GM12878 (cell line): ENCODE data around the gene PLA2G4C. TPM values are rescaled to one million over a fixed set of nuclear protein-coding genes. Genes with fewer than 3 reads are reported as not detected.

ENCODE experiments used
- ATAC-seq: fragments of 200-7000 bp; cut with Tn5 transposase; 3 replicates; pipeline ENCODE4 v1.9.1; 2020; ENCODE audit warnings: mild to moderate bottlenecking, moderate library complexity
- BruUV-seq: library from RNA; stranded (reverse); fragments of 400-500 nt; replicated peaks from 2 replicates; lab custom pipeline; 2021; lab: Mats Ljungman, UMichigan
- CTCF ChIA-PET: fragments of 300-600 bp; sonication (Branson Sonifier 250); formaldehyde crosslinking; extraction: SDS; loops from one replicate; lab custom pipeline; 2021; ENCODE audit warnings: inconsistent platforms; lab: Yijun Ruan, JAX
- POLR2A ChIA-PET: fragments of 350-600 bp; formaldehyde crosslinking; extraction: SDS; loops from one replicate; lab custom pipeline; 2021; ENCODE audit warnings: inconsistent platforms; lab: Charles Lee
- RAD21 ChIA-PET: fragments of 300-600 bp; sonication (Branson Sonifier 250); formaldehyde crosslinking; loops from one replicate; lab custom pipeline; 2023; ENCODE audit warnings: antibody characterized with exemption; ENCODE audit not compliant: unreplicated experiment; lab: Charles Lee
- SMC1A ChIA-PET: fragments of 300-600 bp; sonication (Branson Sonifier 250); formaldehyde crosslinking; loops from one replicate; lab custom pipeline; 2023; ENCODE audit not compliant: unreplicated experiment, uncharacterized antibody; lab: Charles Lee
- DNase-seq: peaks from one replicate; pipeline ENCODE4 v3.0.0-alpha.2; 2011; ENCODE audit warnings: low read depth, low spot score
- FAIRE-seq: peaks from 3 replicates; lab custom pipeline; 2011; peaks lifted over from hg19 to GRCh38; lab: Jason Lieb, UNC
- H2AFZ ChIP-seq: 2 replicates; pipeline ENCODE4 v1.6.0; 2011; ENCODE audit warnings: low read depth, low read length, control low read depth; ENCODE audit not compliant: control insufficient read depth
- H3K27ac ChIP-seq: 2 replicates; pipeline ENCODE4 v1.5.1; 2011; ENCODE audit warnings: control low read depth; ENCODE audit not compliant: control insufficient read depth, insufficient read depth
- H3K27me3 ChIP-seq, 2 experiments: replicated peaks in 1 of 2; 2 replicates each; pipeline versions ENCODE4 v1.6.0 to v1.6.1; 2011; ENCODE audit warnings: low read length in 1 of 2; ENCODE audit not compliant: control insufficient read depth in 2 of 2, insufficient read depth in 2 of 2
- H3K36me3 ChIP-seq, 2 experiments: 2 replicates each; pipeline ENCODE4 v1.5.1; 2011; ENCODE audit warnings: low read length in 1 of 2; ENCODE audit not compliant: control insufficient read depth in 2 of 2, insufficient read depth in 2 of 2
- H3K4me1 ChIP-seq: 2 replicates; pipeline ENCODE4 v1.6.1; 2011; ENCODE audit warnings: mild to moderate bottlenecking, low read length, moderate library complexity, mixed read lengths; ENCODE audit not compliant: control insufficient read depth, insufficient read depth
- H3K4me2 ChIP-seq: 2 replicates; pipeline ENCODE4 v1.6.0; 2011; ENCODE audit warnings: control low read depth; ENCODE audit not compliant: control insufficient read depth, insufficient read depth
- H3K4me3 ChIP-seq: fragments of 200-600 bp; sonication (generic); 2 replicates; pipeline ENCODE4 v1.5.1; 2016
- H3K79me2 ChIP-seq: 2 replicates; pipeline ENCODE4 v1.6.0; 2011; ENCODE audit warnings: low read length; ENCODE audit not compliant: control insufficient read depth, insufficient read depth
- H3K9ac ChIP-seq: 2 replicates; pipeline ENCODE4 v1.8.0; 2011; ENCODE audit warnings: low read length, control low read depth, mixed read lengths; ENCODE audit not compliant: control insufficient read depth, insufficient read depth
- H3K9me3 ChIP-seq: replicated peaks from 3 replicates; pipeline ENCODE4 v1.5.1; 2011; ENCODE audit warnings: mild to moderate bottlenecking, low read length; ENCODE audit not compliant: control insufficient read depth, insufficient read depth
- H4K20me1 ChIP-seq: 2 replicates; pipeline ENCODE4 v1.6.0; 2011; ENCODE audit not compliant: control insufficient read depth, insufficient read depth
- BCL11A ChIP-seq: IDR thresholded peaks from 2 replicates; pipeline ENCODE4 v1.6.1; 2011; ENCODE audit warnings: low read depth, low read length
- BHLHE40 ChIP-seq, 2 experiments: fragments of 450-650 bp in 1 of 2; IDR thresholded peaks; 2 replicates each; pipeline ENCODE4 v1.6.1; 2011 to 2017; ENCODE audit warnings: low read depth in 2 of 2, borderline replicate concordance in 1 of 2, improper control_type of control experiment in 1 of 2, low read length in 1 of 2, mild to moderate bottlenecking in 1 of 2
- E2F4 ChIP-seq: IDR thresholded peaks from 2 replicates; pipeline ENCODE4 v1.6.1; 2012; ENCODE audit warnings: low read depth, low read length, improper control_type of control experiment
- JUND ChIP-seq: IDR thresholded peaks from 2 replicates; pipeline ENCODE4 v1.6.1; 2012; ENCODE audit warnings: low read depth, mild to moderate bottlenecking, low read length, improper control_type of control experiment, moderate library complexity
- LARP7 ChIP-seq: fragments of 450-650 bp; IDR thresholded peaks from 2 replicates; pipeline ENCODE4 v1.6.1; 2017; ENCODE audit warnings: mild to moderate bottlenecking
- MEF2A ChIP-seq: IDR thresholded peaks from 2 replicates; pipeline ENCODE4 v1.6.1; 2011; ENCODE audit warnings: low read depth, mild to moderate bottlenecking, low read length, moderate library complexity; ENCODE audit not compliant: insufficient read depth
- RCOR1 ChIP-seq: conservative IDR thresholded peaks from 2 replicates; pipeline ENCODE4 v1.6.1; 2012; ENCODE audit warnings: low read depth, low read length, improper control_type of control experiment
- SMAD1 ChIP-seq: fragments of 450-650 bp; IDR thresholded peaks from 2 replicates; pipeline ENCODE4 v1.6.1; 2018; ENCODE audit warnings: mild to moderate bottlenecking, low read depth; ENCODE audit not compliant: partially characterized antibody
- SUZ12 ChIP-seq: fragments of 200-600 bp; sonication (generic); IDR thresholded peaks from one replicate; pipeline ENCODE4 v1.6.1; 2018; ENCODE audit warnings: antibody characterized with exemption, mild to moderate bottlenecking; ENCODE audit not compliant: unreplicated experiment
- YBX1 ChIP-seq: fragments of 450-650 bp; IDR thresholded peaks from 2 replicates; pipeline ENCODE4 v1.6.1; 2016; ENCODE audit warnings: antibody characterized with exemption
- ZNF217 ChIP-seq: fragments of 450-650 bp; IDR thresholded peaks from 2 replicates; pipeline ENCODE4 v1.6.1; 2017; ENCODE audit warnings: antibody characterized with exemption, mild to moderate bottlenecking
- ZNF384 ChIP-seq: IDR thresholded peaks from 2 replicates; pipeline ENCODE4 v1.6.1; 2012; ENCODE audit warnings: low read depth, mild to moderate bottlenecking, low read length, improper control_type of control experiment, borderline replicate concordance
- WGBS: methylation state at CpG from one replicate; pipeline ENCODE4 v1.1.6; 2016; ENCODE audit warnings: low lambda C conversion rate; ENCODE audit not compliant: insufficient replicate concordance, insufficient coverage; ENCODE audit errors: missing lambda C conversion rate; 5-methylcytosine and 5-hydroxymethylcytosine counted together
- in situ Hi-C: fragments of 300-500 bp; cut with MboI; formaldehyde crosslinking; loops from 9 replicates; pipeline ENCODE4 v1.14.3; 2018; ENCODE audit warnings: mixed read lengths
- intact Hi-C: fragments of 100-400 bp; cut with micrococcal nuclease; formaldehyde crosslinking; loops from one replicate; pipeline ENCODE4 v1.14.2; 2022; ENCODE audit not compliant: unreplicated experiment
- polyA plus RNA-seq, 11 experiments: library from polyadenylated mRNA; depleted of rRNA in 4 of 11; unstranded in 6 of 11; stranded (reverse) in 5 of 11; fragments of >200 nt; fragmentation: Nextera tagmentation in 4 of 11; fragmentation: Illumina TruSeq in 1 of 11; extraction: Ambion mirVana in 4 of 11; extraction: Trizol in 1 of 11; gene quantifications; 1 replicate in 1 of 11; 2 replicates in 10 of 11; pipeline versions ENCODE4 v1.2.1 to v1.2.3, GENCODE V29; 2011 to 2016; ENCODE audit warnings: inconsistent platforms in 2 of 11, missing spikeins in 2 of 11, low read depth in 1 of 11
- total RNA-seq, 4 experiments: library from RNA; depleted of rRNA in 3 of 4; stranded (reverse); fragments of >200 nt in 3 of 4; fragmentation: Illumina TruSeq in 1 of 4; extraction: Trizol in 1 of 4; gene quantifications; 2 replicates each; pipeline versions ENCODE4 v1.2.1 to v1.2.3, GENCODE V29; 2013 to 2021
- TF ChIP-seq, protein P1 (sequence below): fragments of 450-650 bp; formaldehyde crosslinking; IDR thresholded peaks from 2 replicates; pipeline ENCODE4 v1.5.0; 2022; ENCODE audit warnings: mild to moderate bottlenecking, missing genetic modification characterization
- TF ChIP-seq, protein P2 (sequence below), 3 experiments: IDR thresholded peaks in 2 of 3; conservative IDR thresholded peaks in 1 of 3; 2 replicates each; pipeline ENCODE4 v1.5.1; 2011; ENCODE audit warnings: low read depth in 3 of 3, low read length in 3 of 3, mild to moderate bottlenecking in 3 of 3, control low read depth in 2 of 3, moderate library complexity in 2 of 3, inconsistent platforms in 1 of 3, mixed read lengths in 1 of 3; ENCODE audit not compliant: control insufficient read depth in 2 of 3, insufficient read depth in 1 of 3; ENCODE audit errors: extremely low read depth in 1 of 3

PLA2G4C gene
- total and polyA plus RNA-seq, 10 of the 15 experiments (the other 5 are each of a cell fraction or from before 2014, with no cell fraction given), result 0.53 to 3.6 (median 1.1) TPM

DNA sequence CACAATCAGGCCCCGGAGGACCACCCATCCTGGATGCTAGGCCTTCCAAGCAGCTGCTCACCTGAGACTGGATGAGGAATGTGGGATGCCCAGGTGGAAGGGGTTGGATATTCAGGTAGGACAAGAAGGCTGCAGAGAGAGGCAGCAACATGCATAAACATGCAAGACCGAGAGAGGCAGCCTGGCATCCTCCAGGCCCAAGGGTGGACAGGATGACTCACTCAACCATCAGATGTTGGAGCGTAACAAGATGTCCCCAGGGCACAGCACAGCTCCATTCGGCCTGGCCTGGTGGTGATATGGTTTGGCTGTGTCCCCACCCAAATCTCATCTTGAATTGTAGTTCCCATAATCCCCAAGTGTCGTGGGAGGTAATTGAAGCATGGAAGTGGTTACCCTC, 56.8 kb downstream of the PLA2G4C start:
- Histone ChIP-seq H3K4me1 (no peaks in the 10 kb centered on the region), H3K27me3 (no peaks in the 10 kb centered on the region), H3K9ac (no peak overlapping the region), H3K27ac (no peak overlapping the region), H3K9me3 (no peaks in the 10 kb centered on the region; the same call in 2 of the 3 replicates), H3K36me3 (no peaks in the 10 kb centered on the region), H3K4me2 (no peak overlapping the region), H2AFZ (no peak overlapping the region), H4K20me1 (no peaks in the 10 kb centered on the region), H3K79me2 (no peaks in the 10 kb centered on the region), H3K4me3 (no peak overlapping the region)
- RAD21 ChIA-PET, result no interaction called here
- no TSS peak for BruUV-seq
- DNase-seq (no peak), FAIRE-seq (no peak), ATAC-seq (no peak)
- intact Hi-C loops, result no loop called here
- 12% methylated on average over 5 of the region's 5 CpGs for WGBS
- SMC1A ChIA-PET, result no interaction called here
- POLR2A ChIA-PET, result no interaction called here
- CTCF ChIA-PET, result no interaction called here
- in situ Hi-C loops, result no loop called here
- no peak for TF ChIP-seq SUZ12
- TF ChIP-seq RCOR1, result no peak
- TF ChIP-seq, protein P1, sequence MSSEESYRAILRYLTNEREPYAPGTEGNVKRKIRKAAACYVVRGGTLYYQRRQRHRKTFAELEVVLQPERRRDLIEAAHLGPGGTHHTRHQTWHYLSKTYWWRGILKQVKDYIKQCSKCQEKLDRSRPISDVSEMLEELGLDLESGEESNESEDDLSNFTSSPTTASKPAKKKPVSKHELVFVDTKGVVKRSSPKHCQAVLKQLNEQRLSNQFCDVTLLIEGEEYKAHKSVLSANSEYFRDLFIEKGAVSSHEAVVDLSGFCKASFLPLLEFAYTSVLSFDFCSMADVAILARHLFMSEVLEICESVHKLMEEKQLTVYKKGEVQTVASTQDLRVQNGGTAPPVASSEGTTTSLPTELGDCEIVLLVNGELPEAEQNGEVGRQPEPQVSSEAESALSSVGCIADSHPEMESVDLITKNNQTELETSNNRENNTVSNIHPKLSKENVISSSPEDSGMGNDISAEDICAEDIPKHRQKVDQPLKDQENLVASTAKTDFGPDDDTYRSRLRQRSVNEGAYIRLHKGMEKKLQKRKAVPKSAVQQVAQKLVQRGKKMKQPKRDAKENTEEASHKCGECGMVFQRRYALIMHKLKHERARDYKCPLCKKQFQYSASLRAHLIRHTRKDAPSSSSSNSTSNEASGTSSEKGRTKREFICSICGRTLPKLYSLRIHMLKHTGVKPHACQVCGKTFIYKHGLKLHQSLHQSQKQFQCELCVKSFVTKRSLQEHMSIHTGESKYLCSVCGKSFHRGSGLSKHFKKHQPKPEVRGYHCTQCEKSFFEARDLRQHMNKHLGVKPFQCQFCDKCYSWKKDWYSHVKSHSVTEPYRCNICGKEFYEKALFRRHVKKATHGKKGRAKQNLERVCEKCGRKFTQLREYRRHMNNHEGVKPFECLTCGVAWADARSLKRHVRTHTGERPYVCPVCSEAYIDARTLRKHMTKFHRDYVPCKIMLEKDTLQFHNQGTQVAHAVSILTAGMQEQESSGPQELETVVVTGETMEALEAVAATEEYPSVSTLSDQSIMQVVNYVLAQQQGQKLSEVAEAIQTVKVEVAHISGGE (CRISPR knock-in tag), result no peak
- no peak for TF ChIP-seq ZNF217
- no peak for TF ChIP-seq ZNF384
- TF ChIP-seq LARP7, result no peak
- TF ChIP-seq, protein P2, sequence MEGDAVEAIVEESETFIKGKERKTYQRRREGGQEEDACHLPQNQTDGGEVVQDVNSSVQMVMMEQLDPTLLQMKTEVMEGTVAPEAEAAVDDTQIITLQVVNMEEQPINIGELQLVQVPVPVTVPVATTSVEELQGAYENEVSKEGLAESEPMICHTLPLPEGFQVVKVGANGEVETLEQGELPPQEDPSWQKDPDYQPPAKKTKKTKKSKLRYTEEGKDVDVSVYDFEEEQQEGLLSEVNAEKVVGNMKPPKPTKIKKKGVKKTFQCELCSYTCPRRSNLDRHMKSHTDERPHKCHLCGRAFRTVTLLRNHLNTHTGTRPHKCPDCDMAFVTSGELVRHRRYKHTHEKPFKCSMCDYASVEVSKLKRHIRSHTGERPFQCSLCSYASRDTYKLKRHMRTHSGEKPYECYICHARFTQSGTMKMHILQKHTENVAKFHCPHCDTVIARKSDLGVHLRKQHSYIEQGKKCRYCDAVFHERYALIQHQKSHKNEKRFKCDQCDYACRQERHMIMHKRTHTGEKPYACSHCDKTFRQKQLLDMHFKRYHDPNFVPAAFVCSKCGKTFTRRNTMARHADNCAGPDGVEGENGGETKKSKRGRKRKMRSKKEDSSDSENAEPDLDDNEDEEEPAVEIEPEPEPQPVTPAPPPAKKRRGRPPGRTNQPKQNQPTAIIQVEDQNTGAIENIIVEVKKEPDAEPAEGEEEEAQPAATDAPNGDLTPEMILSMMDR (IDR thresholded peaks at IDR 0.05 in 2 of 3, conservative IDR thresholded peaks at IDR 0.05 in 1 of 3; ENCODE audit: control insufficient read depth in 2 of 3, extremely low read depth in 1 of 3, insufficient read depth in 1 of 3, low read depth in 3 of 3, low read length in 3 of 3), result no peak
- TF ChIP-seq BCL11A, result no peak
- TF ChIP-seq BHLHE40 (IDR thresholded peaks at IDR 0.05; ENCODE audit: borderline replicate concordance in 1 of 2, low read depth in 2 of 2, low read length in 1 of 2), result no peak
- no peak for TF ChIP-seq SMAD1
- TF ChIP-seq E2F4, result no peak
- TF ChIP-seq JUND, result no peak
- TF ChIP-seq YBX1, result no peak
- TF ChIP-seq MEF2A, result no peak
